ENCODE data around the gene ZNF500.
A peak's percentile ranks its signal among the peaks of the same experiment; 100 is the strongest.

ZNF500 gene

DNA sequence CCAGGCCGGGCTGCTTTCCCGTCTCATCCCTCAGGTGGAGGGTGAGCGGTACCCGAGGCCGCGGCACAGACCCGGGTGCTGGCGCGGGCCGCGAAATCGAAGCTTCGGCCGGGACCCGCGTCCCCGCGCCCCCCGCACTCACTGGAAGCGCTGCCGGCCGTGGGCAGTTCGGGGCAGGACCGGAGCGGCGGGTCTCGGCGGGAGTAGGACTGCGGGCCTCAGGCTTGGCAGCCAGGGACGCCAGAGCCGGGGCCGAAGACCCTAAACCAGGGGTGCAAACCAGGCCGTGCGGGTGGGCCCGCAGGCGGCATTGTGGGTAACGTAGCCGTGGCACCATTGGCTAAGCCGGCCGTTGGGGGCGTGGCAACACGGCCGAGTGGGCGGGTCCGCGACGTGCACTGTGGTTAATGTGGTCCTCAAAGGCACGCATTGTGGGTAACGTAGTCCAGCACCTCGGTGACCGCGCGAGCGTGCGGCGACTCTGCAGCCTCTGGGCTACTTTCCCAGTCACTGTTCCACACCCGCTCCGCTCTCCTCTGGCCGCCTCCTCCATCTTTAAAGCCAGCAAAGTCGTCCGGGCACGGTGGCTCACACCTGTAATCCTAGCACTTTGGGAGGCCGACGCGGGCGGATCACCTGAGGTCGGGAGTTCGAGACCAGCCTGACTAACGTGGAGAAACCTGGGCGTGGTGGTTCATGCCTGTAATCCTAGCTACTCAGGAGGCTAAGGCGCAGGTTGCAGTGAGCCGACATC, at the start of gene ZNF500:
Gene ZNF500 (minus strand): TSS at position 288 of the 754 bp plus-strand sequence. CDS start 1,184 bp downstream, outside the sequence.
- peak; percentile 98 for DNase-seq

DNA sequence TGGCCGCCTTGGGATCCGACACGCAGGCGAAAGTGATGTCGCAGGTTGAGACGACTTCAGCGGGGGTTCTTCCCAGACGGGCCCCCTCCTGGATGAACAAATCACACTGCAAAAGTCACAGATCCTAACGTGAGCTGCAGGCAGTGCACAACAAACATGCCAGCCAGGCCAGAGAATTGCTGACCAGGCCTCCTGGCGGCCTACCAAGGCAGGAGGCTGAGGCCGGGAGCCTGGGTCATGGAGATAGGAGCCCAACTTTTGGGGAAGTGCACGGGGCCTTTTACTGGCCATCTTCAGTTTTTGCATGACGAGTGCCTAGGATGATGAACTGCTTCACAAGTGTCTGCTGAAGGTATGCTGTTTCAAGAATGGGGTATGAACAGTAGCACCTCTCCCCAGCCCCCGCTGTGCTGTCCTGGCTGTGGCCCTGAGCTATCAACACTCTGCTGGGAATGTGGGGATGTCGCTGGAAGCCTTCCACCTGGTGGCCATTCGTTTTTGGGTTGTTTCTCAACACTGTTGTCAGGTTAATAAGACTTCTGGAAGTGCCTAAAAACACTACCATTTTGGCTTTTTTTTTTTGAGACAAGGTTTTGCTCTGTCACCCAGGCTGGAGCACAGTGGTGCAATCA, 47.7 kb upstream of the ZNF500 start:
- no peak for DNase-seq

DNA sequence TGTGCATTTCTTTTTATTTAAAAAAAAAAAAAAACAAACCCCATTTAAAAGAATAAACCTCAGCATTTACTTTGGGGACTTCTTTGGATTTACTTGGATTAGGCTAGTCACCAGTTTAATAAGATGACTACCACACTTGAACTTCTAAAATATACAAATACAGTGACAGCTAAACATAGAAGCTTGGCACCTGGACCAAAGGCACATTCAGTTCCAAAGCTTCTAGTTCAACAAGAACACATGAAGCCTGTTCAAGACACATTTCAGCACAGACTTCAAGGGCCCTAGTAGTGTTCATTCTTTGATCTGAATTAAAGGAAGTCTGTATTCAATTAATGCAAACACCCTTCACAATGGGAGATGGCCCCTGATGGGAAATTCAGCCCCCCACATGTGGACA, 47.1 kb upstream of the ZNF500 start:
- no peak for DNase-seq

DNA sequence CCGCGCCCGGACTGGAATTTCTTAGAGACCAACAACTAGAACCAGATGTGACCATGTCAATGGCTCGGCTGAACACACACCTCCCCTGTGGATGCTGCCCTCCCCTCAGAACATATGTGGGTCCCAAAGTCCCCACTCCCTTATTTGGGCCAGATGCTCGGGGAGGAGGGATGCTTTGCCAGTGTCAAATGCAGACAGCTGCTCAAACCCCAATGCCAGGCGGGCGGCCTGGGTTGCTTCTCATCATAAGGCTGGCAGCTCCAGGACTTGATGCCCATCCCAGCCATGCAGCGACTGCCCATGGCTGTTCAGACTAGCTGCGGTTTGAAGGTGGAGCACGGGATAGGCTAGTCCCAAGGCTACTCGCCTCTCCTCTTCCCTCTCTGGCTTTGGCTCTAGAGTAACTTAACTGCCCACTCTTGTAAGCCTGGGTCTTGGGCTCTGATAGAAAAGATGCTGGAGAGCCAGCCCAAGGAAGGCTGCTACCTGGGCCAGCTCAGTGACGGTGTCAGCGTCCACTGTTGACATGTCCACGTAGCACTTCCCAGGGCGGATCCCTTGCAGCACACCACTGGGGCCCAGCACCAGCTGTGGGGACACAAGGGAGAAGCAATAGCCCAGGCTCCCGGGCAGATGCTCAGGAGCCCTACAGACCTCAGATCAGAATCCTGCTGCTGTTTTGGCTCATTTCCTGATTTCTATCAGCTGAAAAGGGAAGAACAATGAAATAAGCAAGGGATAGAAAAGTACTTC, 46.5 kb upstream of the ZNF500 start:
- no peak for DNase-seq

DNA sequence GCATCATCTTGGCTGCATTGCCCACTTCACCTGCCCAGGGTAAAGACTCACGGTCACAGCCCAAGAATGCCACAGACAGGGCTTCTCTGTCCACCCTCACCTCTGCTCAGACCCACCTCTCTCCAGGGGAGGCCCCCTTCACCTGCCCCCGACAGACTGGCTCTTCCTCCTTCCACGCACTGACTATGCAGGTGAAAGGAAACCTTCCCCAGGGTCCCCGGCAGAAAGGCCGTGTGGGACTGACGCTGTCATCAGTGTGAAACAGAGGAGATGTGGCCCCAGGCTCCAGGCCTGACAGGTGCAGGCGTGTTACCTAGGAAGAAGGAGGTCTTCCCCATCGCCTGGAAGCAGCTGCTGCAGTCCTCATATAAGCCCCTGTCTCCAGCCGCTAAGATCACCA, 44.8 kb upstream of the ZNF500 start:
- DNase-seq = no peak

DNA sequence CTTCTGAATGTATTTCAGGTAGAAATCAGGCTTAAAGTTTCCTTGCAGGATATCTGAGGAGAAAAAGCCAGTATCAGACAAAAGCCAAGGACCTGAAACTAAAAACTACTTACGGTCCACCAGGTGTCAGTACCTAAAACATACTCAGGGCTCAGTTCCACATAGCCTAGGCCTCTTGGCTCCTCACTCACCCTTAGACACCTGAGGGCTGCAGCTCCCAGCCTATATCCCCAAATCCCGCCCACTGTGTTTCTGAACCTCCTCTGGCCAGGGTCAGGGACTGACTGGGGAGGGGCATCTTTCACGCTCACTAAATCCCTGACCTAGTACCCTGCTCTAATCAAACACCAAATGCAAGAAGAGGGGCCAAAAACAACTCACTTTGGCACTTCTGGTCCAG, 44.3 kb upstream of the ZNF500 start:
- no peak for DNase-seq

DNA sequence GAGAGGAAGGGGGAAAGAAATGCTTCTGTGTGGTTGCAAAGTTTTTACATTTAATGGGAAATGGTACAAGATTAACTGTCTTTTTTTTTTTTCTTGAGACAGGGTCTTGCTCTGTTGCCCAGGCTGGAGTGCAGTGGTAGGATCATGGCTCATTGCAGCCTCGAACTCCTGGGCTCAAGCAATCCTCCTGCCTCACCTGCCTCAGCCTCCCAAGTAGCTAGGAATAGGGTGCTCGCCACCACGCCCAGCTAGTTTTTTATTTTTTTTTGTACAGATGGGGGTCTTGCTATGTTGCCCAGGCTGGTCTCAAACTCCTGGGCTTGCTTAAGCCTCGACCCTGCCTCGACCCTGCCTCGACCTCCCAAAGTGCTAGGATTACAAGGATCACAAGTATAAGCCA, 39.3 kb upstream of the ZNF500 start:
- no peak for DNase-seq

DNA sequence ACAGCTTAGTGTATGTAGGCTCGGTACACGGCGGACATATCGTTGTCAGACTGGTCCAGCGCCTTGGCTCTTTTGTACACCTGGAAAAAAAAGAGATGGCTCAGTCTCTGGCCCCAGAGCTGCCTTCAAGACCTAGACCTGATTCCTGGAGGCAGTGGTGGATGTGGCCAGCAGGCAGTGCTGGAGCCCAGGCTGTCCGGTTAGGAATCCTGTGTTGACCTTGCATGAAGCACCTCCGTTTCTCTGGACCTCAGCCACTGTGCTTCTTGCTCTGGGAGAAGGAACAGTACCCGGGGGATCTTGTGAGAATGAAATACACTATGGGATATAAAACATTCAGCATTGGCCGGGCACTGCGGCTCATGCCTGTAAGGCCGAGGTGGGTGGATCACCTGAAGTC, 38.3 kb upstream of the ZNF500 start:
- DNase-seq = no peak

DNA sequence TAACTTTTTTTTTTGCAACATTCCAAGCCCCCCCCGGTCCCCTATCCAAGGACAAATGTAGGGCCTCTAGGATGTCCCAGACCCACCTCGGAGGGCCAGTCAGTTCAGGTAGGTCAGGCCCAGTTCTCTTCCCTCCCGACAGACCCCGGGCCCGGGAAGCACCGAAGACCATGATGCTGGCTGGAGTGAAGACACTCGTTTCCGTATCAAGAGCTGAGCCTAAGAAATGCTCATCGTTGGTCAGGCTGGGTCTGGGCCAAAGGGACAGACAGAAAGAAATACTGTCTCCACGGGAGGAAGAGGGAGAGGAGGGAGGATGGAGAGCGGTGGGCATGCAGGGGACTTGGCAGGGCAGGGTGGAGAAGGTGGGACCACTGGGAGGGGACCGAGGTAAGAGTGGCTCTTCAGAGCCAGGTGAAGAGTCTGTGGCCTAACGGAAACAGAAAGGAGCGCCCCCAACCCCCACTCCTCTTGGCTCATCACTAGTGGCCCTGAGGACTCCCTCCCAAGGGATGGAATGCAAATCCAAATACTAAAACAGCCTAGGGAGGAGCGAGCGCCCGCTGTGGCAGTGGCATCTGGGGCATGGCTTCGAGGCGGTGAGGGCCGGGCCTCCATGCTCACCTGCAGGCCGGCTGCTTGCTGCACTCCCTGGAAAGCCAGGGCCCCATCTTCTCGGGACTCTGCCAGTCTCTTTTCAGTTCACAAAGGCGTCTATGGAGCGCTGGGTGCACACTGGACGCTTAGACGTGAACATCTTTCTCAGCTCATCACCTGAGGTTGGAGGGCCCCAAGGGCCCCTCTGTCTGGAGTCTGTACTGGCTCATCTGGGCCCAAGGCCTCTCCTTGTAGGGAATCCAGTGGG, 37.2 kb upstream of the ZNF500 start:
- no peak for DNase-seq

DNA sequence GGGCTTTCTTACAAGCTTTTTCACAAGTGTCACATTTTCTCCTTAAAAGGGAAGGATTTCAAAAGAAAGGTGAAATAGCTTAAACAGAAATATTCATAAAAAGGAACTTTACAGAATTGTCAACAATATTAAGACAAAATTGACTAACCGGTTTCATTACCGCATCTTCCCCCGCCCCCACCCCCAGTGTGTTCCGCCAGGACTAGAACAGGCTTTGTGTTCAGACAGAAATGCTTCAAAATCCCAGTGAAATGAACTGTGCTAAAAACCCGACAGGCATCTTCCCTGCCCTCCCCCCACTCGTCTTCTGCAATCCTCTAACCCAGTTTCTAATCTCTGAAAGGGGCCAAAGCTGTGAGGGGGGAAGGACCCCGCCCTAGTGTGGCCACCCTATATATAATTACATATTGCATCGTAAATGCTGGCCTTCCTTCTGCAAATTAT, 36.5 kb upstream of the ZNF500 start:
- DNase-seq = no peak

DNA sequence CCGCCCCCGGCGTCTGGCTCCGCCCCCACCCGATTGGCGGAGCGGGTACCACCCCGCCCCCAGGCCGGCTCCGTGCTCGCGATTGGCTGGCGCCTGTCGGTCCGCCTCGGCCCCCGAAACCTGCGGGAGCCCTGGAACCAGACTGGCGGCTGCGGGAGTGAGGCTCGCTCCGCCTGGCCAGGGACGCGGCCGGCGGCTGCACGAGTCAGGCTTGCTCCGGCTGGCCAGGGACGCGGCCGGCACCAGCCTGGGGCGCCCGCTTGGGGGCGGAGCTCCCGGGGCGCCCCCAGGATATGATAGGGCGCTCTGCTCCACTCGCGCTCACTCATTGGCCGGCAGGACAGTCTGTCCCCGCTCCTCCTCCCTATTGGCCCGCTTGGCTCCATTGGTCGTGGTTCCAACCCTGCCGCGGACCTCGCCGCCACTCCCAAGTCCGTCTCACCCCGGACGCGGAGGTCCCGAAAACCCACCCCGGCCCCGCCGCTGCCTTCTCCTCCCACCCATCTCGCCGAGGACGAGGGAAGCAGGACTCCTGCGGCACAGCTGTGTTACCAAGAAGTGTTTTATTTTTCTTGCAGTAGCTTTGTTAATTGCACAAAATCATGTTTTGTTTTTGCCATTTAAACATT, 35.8 kb upstream of the ZNF500 start:
- peak; percentile 91 for DNase-seq

DNA sequence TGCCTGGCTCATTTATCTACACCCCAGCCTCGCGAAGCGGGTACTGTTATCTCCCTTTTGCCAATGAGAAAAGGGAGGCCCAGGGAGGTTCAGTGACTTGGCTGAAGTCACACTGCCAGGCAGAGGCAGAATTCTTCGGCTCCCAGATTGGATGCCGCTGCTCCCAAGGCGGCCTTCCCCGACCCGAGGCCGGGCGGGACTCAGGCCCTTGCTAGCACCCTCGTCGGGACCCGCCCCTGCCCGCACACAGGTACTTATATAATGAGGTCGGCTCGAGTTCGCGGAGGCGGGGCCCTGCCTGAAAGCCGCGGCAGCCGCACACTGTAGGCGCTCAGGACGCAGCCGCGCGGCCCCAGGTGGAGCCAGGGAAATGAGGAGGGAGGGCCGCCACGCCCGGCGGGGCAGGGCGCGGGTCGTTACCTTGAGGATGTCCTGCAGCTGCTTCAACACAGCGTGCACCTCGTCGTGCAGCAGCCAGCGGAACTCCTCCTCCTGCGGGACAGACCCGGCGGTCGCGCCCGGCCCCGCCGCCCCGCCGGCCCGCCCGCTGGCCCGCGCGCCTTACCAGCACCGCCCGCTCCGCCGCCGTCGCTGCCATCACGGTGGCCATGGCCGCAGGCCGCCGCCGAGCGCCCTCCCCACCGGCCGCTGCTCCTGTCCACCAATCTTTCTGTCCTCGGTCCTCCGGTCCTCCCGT, 35.1 kb upstream of the ZNF500 start, which contains the start of gene ROGDI:
Gene ROGDI (minus strand): TSS at position 672 of the 697 bp plus-strand sequence. CDS start 62 bp downstream, at position 610.
- DNase-seq = peak; percentile 70

DNA sequence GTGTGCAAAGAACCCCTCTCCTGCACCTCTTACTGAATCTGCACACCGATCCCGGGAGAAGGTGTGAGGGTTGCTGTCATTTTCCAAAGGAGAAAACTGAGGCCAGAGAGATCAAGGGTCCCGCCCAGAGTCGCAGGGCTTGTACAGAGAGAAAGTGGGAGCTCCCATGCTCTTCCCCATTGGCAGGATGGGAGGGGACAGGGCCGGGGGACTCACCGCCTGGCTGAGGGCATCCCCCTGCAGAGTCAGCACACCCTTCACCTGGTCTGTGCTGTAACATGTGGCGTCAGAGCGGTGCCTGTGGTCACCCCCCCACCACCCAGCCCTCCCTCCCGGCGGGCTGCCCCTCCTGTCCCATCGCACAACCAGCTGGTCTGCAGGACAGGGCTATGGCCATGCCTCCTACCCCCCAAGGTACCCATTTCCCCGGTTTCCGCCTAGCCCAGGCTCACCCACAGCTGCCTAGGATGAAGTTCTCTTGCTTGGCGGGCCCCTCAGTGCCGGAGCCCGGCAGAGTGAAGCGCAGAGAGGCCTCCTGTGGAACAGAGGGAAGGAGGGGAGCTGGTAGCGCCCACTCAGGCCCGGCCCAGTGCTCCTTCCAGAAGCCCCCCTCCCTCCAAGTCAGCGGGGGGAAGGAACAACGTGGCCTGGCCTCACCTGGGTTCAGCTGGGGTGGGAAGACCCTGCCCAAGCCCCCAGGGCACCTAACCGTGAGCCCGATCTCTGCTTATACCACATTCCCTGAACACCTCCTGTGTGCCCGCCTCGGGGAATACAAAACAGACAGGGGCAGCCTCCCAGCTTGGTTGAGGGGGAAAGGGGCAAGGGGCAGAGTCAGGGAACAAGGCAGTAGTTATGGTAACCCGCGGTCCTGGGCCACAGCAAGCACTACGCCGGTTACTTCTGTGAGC, 34.3 kb upstream of the ZNF500 start:
- DNase-seq = no peak

DNA sequence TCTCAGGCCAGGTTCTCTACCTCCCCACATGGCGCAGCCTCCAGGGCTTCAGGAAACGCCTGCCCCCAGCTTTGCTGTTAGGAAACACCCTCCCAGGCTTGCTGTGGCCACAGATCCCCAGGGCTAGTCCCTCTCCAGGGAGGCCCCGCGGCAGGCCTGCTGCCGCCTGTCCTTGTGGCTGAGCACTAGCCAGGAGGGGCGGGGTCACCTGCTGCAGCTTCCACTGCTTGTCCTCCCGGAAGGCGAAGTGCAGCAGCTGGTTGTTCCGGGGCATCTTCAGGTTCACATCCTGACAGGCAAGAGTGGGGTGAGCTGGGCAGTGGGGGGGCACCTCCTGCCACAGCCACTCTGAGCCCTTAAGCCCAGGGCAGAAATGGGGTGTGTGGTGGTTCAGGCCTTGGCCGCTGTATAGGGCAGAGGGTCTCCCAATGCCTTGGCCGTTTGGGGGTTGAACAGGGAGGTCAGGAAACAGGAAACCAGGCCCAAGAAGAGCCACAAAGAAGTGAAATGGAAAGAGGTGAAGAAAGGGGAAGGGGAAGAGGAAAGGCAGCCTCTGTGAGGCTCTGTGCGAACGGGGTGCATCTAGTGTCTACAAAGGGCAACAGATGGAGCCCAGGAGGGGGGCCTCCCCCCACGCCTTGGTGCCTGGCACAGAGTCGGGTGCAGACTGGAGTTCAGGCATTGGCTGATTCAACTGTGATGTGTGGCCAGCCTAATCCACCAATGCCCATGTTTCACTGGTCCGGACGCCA, 33.5 kb upstream of the ZNF500 start:
- DNase-seq = no peak

DNA sequence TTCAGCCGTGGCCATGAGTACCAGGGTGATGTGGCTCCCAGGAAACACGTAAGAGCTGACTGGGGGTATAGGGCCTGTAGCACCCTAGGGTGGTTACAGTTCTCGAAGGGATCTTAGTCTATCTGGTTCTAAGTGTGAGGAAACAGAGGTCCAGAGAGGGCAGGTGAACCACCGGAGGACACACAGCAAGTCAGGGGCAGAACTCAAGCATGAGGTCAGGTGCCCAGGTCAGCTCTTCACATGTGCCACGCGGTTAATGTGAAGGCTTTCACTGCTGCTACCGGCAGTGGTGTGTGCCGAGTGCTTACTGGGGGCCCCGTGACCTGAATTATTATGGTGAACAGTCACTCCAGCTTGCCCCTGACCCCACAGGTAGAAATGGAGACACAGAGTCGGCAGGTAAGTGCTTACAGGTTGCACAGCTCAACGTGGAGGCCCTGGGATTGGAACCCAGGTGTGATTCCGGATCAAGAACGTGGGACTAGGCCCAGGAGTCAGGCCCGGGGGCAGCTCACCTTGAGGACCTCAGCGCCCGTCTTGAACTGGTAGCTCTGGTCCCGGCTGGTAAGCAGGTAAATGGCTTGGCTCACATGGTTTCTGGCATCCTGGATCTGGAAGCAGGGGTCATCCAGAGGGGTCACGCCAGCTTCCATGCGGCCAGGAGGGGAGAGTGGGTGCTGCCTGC, 32.4 kb upstream of the ZNF500 start:
- DNase-seq = no peak

DNA sequence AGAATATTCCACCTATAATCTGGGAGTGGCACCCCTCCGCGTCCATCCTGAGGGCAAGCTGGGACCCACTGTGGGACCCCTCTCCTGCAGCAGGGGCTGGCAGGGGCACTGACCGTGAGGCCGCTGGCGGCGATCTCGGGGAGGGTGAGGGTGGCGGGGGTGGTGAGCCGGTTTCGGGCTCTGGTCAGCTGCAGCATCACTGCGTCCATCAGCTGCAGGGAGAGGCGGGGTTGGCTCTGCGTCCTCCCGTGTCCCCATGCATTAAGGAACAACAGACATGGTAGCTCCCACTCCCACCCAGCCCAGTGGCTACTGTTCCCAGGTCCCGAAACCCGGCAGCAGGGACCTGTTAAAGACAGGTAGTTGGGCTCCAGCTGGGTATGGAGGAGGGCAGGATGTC, 31.5 kb upstream of the ZNF500 start:
- no peak for DNase-seq

DNA sequence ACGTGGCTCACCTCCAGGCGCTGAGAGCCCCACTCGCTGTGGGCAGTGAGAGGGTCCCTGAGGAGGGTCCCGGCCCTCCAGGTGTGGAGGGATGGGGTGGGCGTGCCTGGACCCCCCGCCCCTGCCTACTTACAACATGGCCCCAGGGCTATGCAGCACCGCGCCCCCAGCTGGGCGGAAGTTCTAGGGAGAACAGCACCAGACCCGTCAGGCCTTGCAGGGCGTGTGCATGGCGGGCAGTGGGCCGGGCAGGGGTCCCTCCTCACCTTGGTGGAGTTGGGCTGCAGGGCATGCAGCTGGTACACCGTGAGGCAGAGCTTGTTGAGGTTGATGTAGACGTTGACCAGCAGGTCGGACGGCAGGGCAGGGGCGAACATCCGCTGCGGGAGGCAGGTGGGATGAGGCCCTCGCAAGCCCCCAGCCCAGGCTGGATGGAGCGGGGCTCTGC, 30.9 kb upstream of the ZNF500 start:
- no peak for DNase-seq

DNA sequence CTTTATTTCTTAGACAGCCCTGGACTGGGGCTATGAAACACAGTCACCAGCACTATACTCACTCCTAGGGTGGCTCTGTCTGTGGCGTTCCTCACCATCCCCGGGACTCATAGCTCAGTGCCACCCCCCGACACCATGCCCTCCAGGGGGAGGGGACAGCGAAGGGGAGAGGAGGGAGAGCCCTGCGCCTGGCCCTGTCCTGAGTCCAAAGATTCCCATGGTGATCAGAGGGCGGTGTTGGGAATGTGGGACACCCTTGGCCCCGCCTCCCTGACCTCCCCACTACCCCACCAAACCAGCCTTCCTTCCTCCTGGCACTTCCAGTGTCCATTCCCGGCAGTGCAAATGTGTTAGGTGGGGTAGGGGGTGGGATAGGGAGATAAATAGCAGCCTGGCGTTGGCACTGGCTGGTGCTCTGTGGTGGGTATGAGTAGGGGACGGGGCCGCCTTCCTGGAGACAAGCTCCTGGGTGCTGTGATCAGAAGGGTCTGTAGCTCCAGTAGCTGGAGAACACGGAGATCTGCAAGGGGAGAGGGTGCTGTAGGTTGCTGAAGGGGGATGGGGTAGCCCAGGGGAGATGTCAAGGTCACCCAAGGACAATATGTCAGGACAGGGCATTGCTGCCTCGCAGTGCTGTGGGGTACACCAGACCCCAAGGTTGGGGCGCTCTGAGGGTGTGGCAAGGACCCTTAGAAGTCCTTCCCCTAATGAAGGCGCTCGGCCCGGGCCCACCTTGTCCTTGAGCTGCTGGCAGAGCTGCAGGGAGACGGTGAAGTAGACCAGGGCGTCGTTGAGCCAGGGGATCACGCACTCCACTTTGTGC, 30.2 kb upstream of the ZNF500 start:
- DNase-seq = no peak
